Measurements from ENCODE around the gene PHGDH. TPM values are rescaled to one million over a fixed set of nuclear protein-coding genes. Genes with fewer than 3 reads are reported as not detected.

The PHGDH gene
- total and polyA plus RNA-seq, 2 donors (not counting 1 experiment from before 2014, with no cell fraction given) = 1.2 to 3.9 TPM

DNA sequence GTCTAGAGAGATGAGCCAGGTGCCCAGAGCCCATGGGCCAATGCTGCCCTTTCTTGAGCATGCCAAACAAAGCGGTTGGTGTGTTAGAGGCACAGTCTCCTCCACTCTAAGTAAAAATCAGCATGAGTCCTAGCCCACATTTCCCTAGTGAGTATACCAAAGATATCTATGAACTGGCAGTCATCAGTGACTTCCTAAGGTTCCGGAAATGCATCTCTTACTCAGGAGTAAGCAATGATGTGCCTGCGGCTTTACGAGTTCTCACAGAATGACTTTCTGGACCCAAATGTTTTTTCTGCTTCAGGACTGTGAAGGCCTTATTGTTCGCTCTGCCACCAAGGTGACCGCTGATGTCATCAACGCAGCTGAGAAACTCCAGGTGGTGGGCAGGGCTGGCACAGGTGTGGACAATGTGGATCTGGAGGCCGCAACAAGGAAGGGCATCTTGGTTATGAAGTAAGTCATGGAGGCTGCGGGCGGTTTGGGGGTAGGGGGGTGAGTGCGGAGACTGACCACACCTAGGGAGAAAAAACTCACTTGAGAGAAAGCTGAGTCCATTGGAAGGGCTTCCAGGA, 9.2 kb downstream of the PHGDH start:
- CTCF ChIA-PET = interaction anchor here (1.5 kb wide), 1 partner anchor 23 kb away, joined by 3 read pairs; no protein-coding TSS in a partner anchor
- H3K36me3 ChIP-seq (replicated peaks in 1 of 2; ENCODE audit: control extremely low read depth in 1 of 2, control insufficient read depth in 1 of 2, extremely low read depth in 1 of 2, insufficient read depth in 2 of 2, low read length in 1 of 2) = no peaks in the 10 kb centered on the region

DNA sequence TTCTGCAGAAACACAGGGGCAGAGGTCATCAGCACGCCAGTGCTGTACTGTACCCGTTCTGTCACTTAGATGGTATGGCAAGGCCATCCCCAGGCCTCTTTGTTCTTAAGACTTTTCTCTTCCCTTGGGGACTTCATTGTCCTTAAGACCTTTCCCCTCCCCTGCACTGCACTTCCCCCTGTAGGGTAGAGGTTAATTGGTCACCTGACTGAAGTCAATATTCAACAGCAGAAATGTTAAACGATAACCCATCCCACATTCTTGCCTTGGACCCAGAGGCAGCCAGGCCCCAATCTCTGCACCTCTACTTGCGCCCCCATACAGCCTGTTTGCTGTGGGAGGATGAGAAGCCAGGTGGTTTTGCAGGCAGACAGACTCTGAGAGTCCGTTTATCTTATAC, 10.2 kb downstream of the PHGDH start:
- Mint-ChIP-seq H3K4me1 (no peaks in the 10 kb centered on the region), H3K27ac (no peak overlapping the region), H3K9me3 (ENCODE audit: insufficient read depth) (no peaks in the 10 kb centered on the region), H3K27me3 (no peaks in the 10 kb centered on the region), H3K4me3 (no peak overlapping the region)
- H3K27me3 ChIP-seq (replicated peaks in 1 of 4; ENCODE audit: control extremely low read depth in 1 of 4, control insufficient read depth in 3 of 4, insufficient read depth in 4 of 4, low read length in 3 of 4) = no peaks in the 10 kb centered on the region
- POLR2A ChIA-PET = no interaction called here
- H3K9ac ChIP-seq (ENCODE audit: low read length) = no peak overlapping the region
- H4K20me1 ChIP-seq (ENCODE audit: control insufficient read depth, insufficient read depth, low read length, poor library complexity, severe bottlenecking) = no peaks in the 10 kb centered on the region
- ATAC-seq (ENCODE audit: low read depth) = no peak
- WGBS (ENCODE audit: insufficient coverage) = 100% methylated on average over 1 of the region's 5 CpGs
- no peak overlapping the region for H2AFZ ChIP-seq (ENCODE audit: insufficient read depth, low read depth, low read length, poor library complexity, severe bottlenecking)
- H3K4me2 ChIP-seq (replicated peaks; ENCODE audit: low read depth, low read length, poor library complexity, severe bottlenecking) = no peak overlapping the region
- no peaks in the 10 kb centered on the region for H3K4me1 ChIP-seq (ENCODE audit: control insufficient read depth in 2 of 2, insufficient read depth in 2 of 2, low read length in 2 of 2)
- no peaks in the 10 kb centered on the region for H3K79me2 ChIP-seq (ENCODE audit: control insufficient read depth, insufficient read depth, low read length)
- TF ChIP-seq, protein P1, sequence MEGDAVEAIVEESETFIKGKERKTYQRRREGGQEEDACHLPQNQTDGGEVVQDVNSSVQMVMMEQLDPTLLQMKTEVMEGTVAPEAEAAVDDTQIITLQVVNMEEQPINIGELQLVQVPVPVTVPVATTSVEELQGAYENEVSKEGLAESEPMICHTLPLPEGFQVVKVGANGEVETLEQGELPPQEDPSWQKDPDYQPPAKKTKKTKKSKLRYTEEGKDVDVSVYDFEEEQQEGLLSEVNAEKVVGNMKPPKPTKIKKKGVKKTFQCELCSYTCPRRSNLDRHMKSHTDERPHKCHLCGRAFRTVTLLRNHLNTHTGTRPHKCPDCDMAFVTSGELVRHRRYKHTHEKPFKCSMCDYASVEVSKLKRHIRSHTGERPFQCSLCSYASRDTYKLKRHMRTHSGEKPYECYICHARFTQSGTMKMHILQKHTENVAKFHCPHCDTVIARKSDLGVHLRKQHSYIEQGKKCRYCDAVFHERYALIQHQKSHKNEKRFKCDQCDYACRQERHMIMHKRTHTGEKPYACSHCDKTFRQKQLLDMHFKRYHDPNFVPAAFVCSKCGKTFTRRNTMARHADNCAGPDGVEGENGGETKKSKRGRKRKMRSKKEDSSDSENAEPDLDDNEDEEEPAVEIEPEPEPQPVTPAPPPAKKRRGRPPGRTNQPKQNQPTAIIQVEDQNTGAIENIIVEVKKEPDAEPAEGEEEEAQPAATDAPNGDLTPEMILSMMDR (IDR thresholded peaks at IDR 0.05) = no peak
- no peak for TF ChIP-seq EZH2 (IDR thresholded peaks at IDR 0.05; ENCODE audit: borderline replicate concordance, insufficient read depth, low read depth, low read length, poor library complexity, severe bottlenecking)
- H3K9me3 ChIP-seq (ENCODE audit: control extremely low read depth in 1 of 3, control insufficient read depth in 2 of 3, insufficient read depth in 1 of 3, low read length in 2 of 3) = peaks cover 0 to 4% (median 0%) of the 10 kb centered on the region in 3 donors
- H3K36me3 ChIP-seq (replicated peaks in 1 of 2; ENCODE audit: control extremely low read depth in 1 of 2, control insufficient read depth in 1 of 2, extremely low read depth in 1 of 2, insufficient read depth in 2 of 2, low read length in 1 of 2) = no peaks in the 10 kb centered on the region
- intact Hi-C loops (cut with micrococcal nuclease) = no loop called here
- no peak for DNase-seq
- no peak overlapping the region for H3K4me3 ChIP-seq (ENCODE audit: control extremely low read depth in 1 of 5, extremely low read depth in 1 of 5, insufficient read depth in 1 of 5, low read depth in 2 of 5, low read length in 4 of 5)
- CTCF ChIA-PET = no interaction called here
- no peak overlapping the region for H3K27ac ChIP-seq (ENCODE audit: low read length in 2 of 2)

More for the DNA sequence above, 9.2 kb downstream of the PHGDH start:
- Histone ChIP-seq H3K4me2 (replicated peaks; ENCODE audit: low read depth, low read length, poor library complexity, severe bottlenecking) (no peak overlapping the region), H3K27ac (ENCODE audit: low read length in 2 of 2) (no peak overlapping the region), H2AFZ (ENCODE audit: insufficient read depth, low read depth, low read length, poor library complexity, severe bottlenecking) (no peak overlapping the region), H3K4me1 (ENCODE audit: control insufficient read depth in 2 of 2, insufficient read depth in 2 of 2, low read length in 2 of 2) (no peaks in the 10 kb centered on the region), H3K4me3 (ENCODE audit: control extremely low read depth in 1 of 5, extremely low read depth in 1 of 5, insufficient read depth in 1 of 5, low read depth in 2 of 5, low read length in 4 of 5) (no peak overlapping the region), H4K20me1 (ENCODE audit: control insufficient read depth, insufficient read depth, low read length, poor library complexity, severe bottlenecking) (no peaks in the 10 kb centered on the region), H3K79me2 (ENCODE audit: control insufficient read depth, insufficient read depth, low read length) (no peaks in the 10 kb centered on the region), H3K9ac (ENCODE audit: low read length) (no peak overlapping the region), H3K9me3 (ENCODE audit: control extremely low read depth in 1 of 3, control insufficient read depth in 2 of 3, insufficient read depth in 1 of 3, low read length in 2 of 3) (no peaks in the 10 kb centered on the region), H3K27me3 (replicated peaks in 1 of 4; ENCODE audit: control extremely low read depth in 1 of 4, control insufficient read depth in 3 of 4, insufficient read depth in 4 of 4, low read length in 3 of 4) (no peaks in the 10 kb centered on the region)
- WGBS (ENCODE audit: insufficient coverage) = 99% methylated on average over 11 of the region's 11 CpGs
- Mint-ChIP-seq H3K9me3 (ENCODE audit: insufficient read depth) (no peaks in the 10 kb centered on the region), H3K4me1 (no peaks in the 10 kb centered on the region), H3K27ac (no peak overlapping the region), H3K4me3 (no peak overlapping the region), H3K27me3 (no peaks in the 10 kb centered on the region)
- TF ChIP-seq, protein P1 (IDR thresholded peaks at IDR 0.05) = no peak
- no peak for TF ChIP-seq EZH2 (IDR thresholded peaks at IDR 0.05; ENCODE audit: borderline replicate concordance, insufficient read depth, low read depth, low read length, poor library complexity, severe bottlenecking)
- DNase-seq (no peak), ATAC-seq (ENCODE audit: low read depth) (no peak)
- POLR2A ChIA-PET = no interaction called here
- intact Hi-C loops (cut with micrococcal nuclease) = no loop called here
